Fibroblast of upper back skin (primary cell): ENCODE data around the gene CEP350.

ENCODE experiments used
- DNase-seq: peaks from one replicate; pipeline ENCODE4 v3.0.0-alpha.2; 2013

The CEP350 gene

GRCh38 chr1:180163041-180163440 lies 208.4 kb downstream of the CEP350 start:
- no peak for DNase-seq
